K562 (cell line): Measurements from ENCODE around the gene PSMD2.

ENCODE experiments used
- CTCF ChIP-seq, 3 experiments: IDR thresholded peaks in 2 of 3; conservative IDR thresholded peaks in 1 of 3; 2 replicates each; pipeline ENCODE4 v1.5.1; 2011 to 2012; ENCODE audit warnings: low read length in 3 of 3, mild to moderate bottlenecking in 3 of 3, control low read depth in 2 of 3, improper control_type of control experiment in 1 of 3, inconsistent platforms in 1 of 3, low read depth in 1 of 3, mixed read lengths in 1 of 3, moderate library complexity in 1 of 3; ENCODE audit not compliant: insufficient read depth in 2 of 3
- FOSL1 ChIP-seq: fragments of 200-800 bp; sonication (Bioruptor generic); conservative IDR thresholded peaks from 2 replicates; pipeline ENCODE4 v1.6.1; 2016; ENCODE audit warnings: missing genetic modification characterization, missing compliant biosample characterization
- GTF2A2 ChIP-seq: IDR thresholded peaks from 2 replicates; pipeline ENCODE4 v1.6.1; 2016; ENCODE audit warnings: mild to moderate bottlenecking, missing genetic modification characterization, missing compliant biosample characterization
- HOMEZ ChIP-seq: fragments of 250-450 bp; sonication (Bioruptor Pico); IDR thresholded peaks from 2 replicates; pipeline ENCODE4 v1.4.0; 2020; ENCODE audit warnings: mild to moderate bottlenecking, moderate library complexity
- LEF1 ChIP-seq: fragments of 450-650 bp; IDR thresholded peaks from 2 replicates; pipeline ENCODE4 v1.6.1; 2016; ENCODE audit warnings: mild to moderate bottlenecking
- NCOA6 ChIP-seq: fragments of 450-650 bp; IDR thresholded peaks from 2 replicates; pipeline ENCODE4 v1.6.1; 2017; ENCODE audit warnings: mild to moderate bottlenecking
- NONO ChIP-seq, 2 experiments: fragments of 200-400 bp in 1 of 2; fragments of 450-650 bp in 1 of 2; formaldehyde crosslinking in 1 of 2; IDR thresholded peaks; 2 replicates each; pipeline ENCODE4 v1.6.1; 2017; ENCODE audit warnings: low read depth in 2 of 2, mild to moderate bottlenecking in 2 of 2, moderate library complexity in 2 of 2, low read length in 1 of 2
- RFX5 ChIP-seq: IDR thresholded peaks from 2 replicates; pipeline ENCODE4 v1.6.1; 2011; ENCODE audit warnings: low read depth, mild to moderate bottlenecking, improper control_type of control experiment, low read length
- SLC30A9 ChIP-seq: fragments of 250-450 bp; sonication (Bioruptor Pico); IDR thresholded peaks from 2 replicates; pipeline ENCODE4 v1.8.0; 2022; ENCODE audit warnings: mild to moderate bottlenecking, moderate library complexity

- TF ChIP-seq RFX5, result no peak
- TF ChIP-seq CTCF (IDR thresholded peaks at IDR 0.05 in 2 of 3, conservative IDR thresholded peaks at IDR 0.05 in 1 of 3; ENCODE audit: insufficient read depth in 2 of 3, low read depth in 1 of 3, low read length in 3 of 3), result no peak
- TF ChIP-seq SLC30A9 (CRISPR knock-in tag), result no peak
- no peak for TF ChIP-seq GTF2A2
- no peak for TF ChIP-seq NCOA6
- no peak for TF ChIP-seq NONO (IDR thresholded peaks at IDR 0.05; ENCODE audit: low read depth in 2 of 2, low read length in 1 of 2)
- TF ChIP-seq FOSL1 (tag), result no peak
- no peak for TF ChIP-seq HOMEZ
- TF ChIP-seq LEF1, result no peak
Observed at GRCh38 chr3:184339001-184339400, 40.0 kb downstream of the PSMD2 start.
